Esophagus squamous epithelium (tissue), 5 donors: ENCODE measurements around the gene TNFRSF4. TPM values are rescaled to one million over a fixed set of nuclear protein-coding genes. Genes with fewer than 3 reads are reported as not detected.

Experiments
- DNase-seq: peaks from one replicate; lab custom pipeline; 2025; lab: John Stamatoyannopoulos, UW
- H3K27ac ChIP-seq, 4 donors: fragments of 200-600 bp; sonication (generic); one replicate each; pipeline ENCODE4 v1.5.1; 2016 to 2019; ENCODE audit warnings: mild to moderate bottlenecking in 1 of 4
- H3K27me3 ChIP-seq, 4 donors: fragments of 200-600 bp; sonication (generic); 1 replicate in 3 of 4; 2 replicates in 1 of 4; pipeline versions ENCODE4 v1.5.1 to v1.6.0; 2017 to 2021; ENCODE audit warnings: antibody characterized with exemption in 1 of 4
- H3K36me3 ChIP-seq, 3 donors: fragments of 200-600 bp; sonication (generic); one replicate each; pipeline ENCODE4 v1.5.1; 2016 to 2019
- H3K4me1 ChIP-seq, 3 donors: fragments of 200-600 bp; sonication (generic); one replicate each; pipeline ENCODE4 v1.5.1; 2017 to 2019
- H3K4me3 ChIP-seq, 4 donors: fragments of 200-600 bp; sonication (generic); 1 replicate in 3 of 4; 2 replicates in 1 of 4; pipeline ENCODE4 v1.5.1; 2016 to 2019; ENCODE audit warnings: mild to moderate bottlenecking in 2 of 4, moderate library complexity in 1 of 4
- H3K9me3 ChIP-seq, 3 donors: fragments of 200-600 bp; sonication (generic); one replicate each; pipeline ENCODE4 v1.5.1; 2016 to 2019
- CTCF ChIP-seq, 6 experiments: fragments of 450-650 bp in 4 of 6; fragments of 200-600 bp in 2 of 6; sonication (generic) in 2 of 6; IDR thresholded peaks; one replicate each; pipeline ENCODE4 v1.5.1; 2016 to 2019; ENCODE audit warnings: antibody characterized with exemption in 6 of 6, mild to moderate bottlenecking in 4 of 6, moderate library complexity in 4 of 6
- POLR2A ChIP-seq, 4 donors: fragments of 450-650 bp; IDR thresholded peaks; one replicate each; pipeline ENCODE4 v1.6.1; 2017; ENCODE audit warnings: antibody characterized with exemption in 4 of 4, mild to moderate bottlenecking in 4 of 4, moderate library complexity in 3 of 4
- WGBS, 2 donors: methylation state at CpG; one replicate each; pipeline ENCODE4 v1.1.5; 2018; 5-methylcytosine and 5-hydroxymethylcytosine counted together
- intact Hi-C: fragments of 100-400 bp; cut with DNase I; formaldehyde crosslinking; loops from one replicate; pipeline ENCODE4 v1.15.0; 2022
- total RNA-seq, 4 donors: library from RNA; depleted of rRNA; stranded (reverse); fragments of >200 nt; gene quantifications; one replicate each; pipeline ENCODE4 v1.1.0, GENCODE V29; 2016
- donor health status: DM: yes; HTN: yes; CAD: no.

The TNFRSF4 gene
- total RNA-seq, 4 donors from 2014 or later, result 0.40 to 1.3 (median 0.57) TPM; not detected in 1

GRCh38 chr1:1217621-1218523 lies 3.9 kb upstream of the TNFRSF4 start:
- 64 to 76% methylated on average over 18 of the region's 52 CpGs for WGBS, 2 donors
- intact Hi-C loops, result no loop called here
- peaks cover 10 to 44% (median 17%) of the 10 kb centered on the region in 3 donors for H3K4me1 ChIP-seq
- peaks cover 24 to 74% (median 25%) of the 10 kb centered on the region in 3 donors for H3K36me3 ChIP-seq
- H3K4me3 ChIP-seq, result no peak overlapping the region
- peak overlapping the region in 2 of 4 donors; percentile 48 to 59 for H3K27ac ChIP-seq
- no peak for DNase-seq
- no peaks in the 10 kb centered on the region for H3K9me3 ChIP-seq
- no peak for TF ChIP-seq POLR2A (IDR thresholded peaks at IDR 0.05)
- TF ChIP-seq CTCF (IDR thresholded peaks at IDR 0.05), result no peak
- H3K27me3 ChIP-seq, result no peaks in the 10 kb centered on the region

GRCh38 chr1:1216770-1217620 lies 3.0 kb upstream of the TNFRSF4 start:
- 84 to 92% methylated on average over 18 to 50 of the region's 74 CpGs for WGBS, 2 donors
- DNase-seq, result no peak
- TF ChIP-seq POLR2A (IDR thresholded peaks at IDR 0.05), result no peak
- no peak for TF ChIP-seq CTCF (IDR thresholded peaks at IDR 0.05)
- peak overlapping the region in 3 of 4 donors; percentile 28 to 59 (median 48) for H3K27ac ChIP-seq
- intact Hi-C loops, result no loop called here
- peaks cover 16 to 65% (median 17%) of the 10 kb centered on the region in 3 donors for H3K36me3 ChIP-seq
- H3K4me1 ChIP-seq, result peaks cover 10 to 48% (median 17%) of the 10 kb centered on the region in 3 donors
- no peak overlapping the region for H3K4me3 ChIP-seq
- no peaks in the 10 kb centered on the region for H3K9me3 ChIP-seq
- no peaks in the 10 kb centered on the region for H3K27me3 ChIP-seq

GRCh38 chr1:1215881-1216605 lies 2.1 kb upstream of the TNFRSF4 start:
- Histone ChIP-seq H3K36me3 (peaks cover 12 to 56% (median 15%) of the 10 kb centered on the region in 3 donors), H3K4me3 (no peak overlapping the region), H3K9me3 (no peaks in the 10 kb centered on the region), H3K27ac (peak overlapping the region in 1 of 4 donors; percentile 28), H3K4me1 (peaks cover 10 to 53% (median 17%) of the 10 kb centered on the region in 3 donors), H3K27me3 (no peaks in the 10 kb centered on the region)
- no peak for DNase-seq
- 92 to 100% methylated on average over 1 to 2 of the region's 21 CpGs for WGBS, 2 donors
- TF ChIP-seq POLR2A (IDR thresholded peaks at IDR 0.05), result no peak
- no peak for TF ChIP-seq CTCF (IDR thresholded peaks at IDR 0.05)
- intact Hi-C loops, result no loop called here

- WGBS, 2 donors, result 33 to 37% methylated on average over 6 to 9 of the region's 11 CpGs
These were observed 1.2 kb upstream of the TNFRSF4 start for GRCh38 chr1:1215080-1215676.

More at GRCh38 chr1:1215080-1215676, 1.2 kb upstream of the TNFRSF4 start:
- H3K9me3 ChIP-seq, result no peaks in the 10 kb centered on the region
- TF ChIP-seq POLR2A (IDR thresholded peaks at IDR 0.05), result no peak
- no peak for TF ChIP-seq CTCF (IDR thresholded peaks at IDR 0.05)
- intact Hi-C loops, result no loop called here
- H3K27me3 ChIP-seq, result peaks cover 0 to 6% (median 0%) of the 10 kb centered on the region in 4 donors
- no peak for DNase-seq
- H3K36me3 ChIP-seq, result peaks cover 12 to 47% (median 15%) of the 10 kb centered on the region in 3 donors
- peak overlapping the region in 1 of 4 donors; percentile 5 for H3K27ac ChIP-seq
- H3K4me3 ChIP-seq, result no peak overlapping the region
- peaks cover 10 to 53% (median 17%) of the 10 kb centered on the region in 3 donors for H3K4me1 ChIP-seq
